NOMO-1 treated with DMSO at 0.1 percent for 48 hours (cell line): ENCODE data around the gene C1orf198.
A peak's percentile ranks its signal among the peaks of the same experiment; 100 is the strongest.

Experiments used
- DNase-seq: peaks from one replicate; lab custom pipeline; 2025; ENCODE audit not compliant: unreplicated experiment; lab: John Stamatoyannopoulos, UW

The C1orf198 gene

DNA sequence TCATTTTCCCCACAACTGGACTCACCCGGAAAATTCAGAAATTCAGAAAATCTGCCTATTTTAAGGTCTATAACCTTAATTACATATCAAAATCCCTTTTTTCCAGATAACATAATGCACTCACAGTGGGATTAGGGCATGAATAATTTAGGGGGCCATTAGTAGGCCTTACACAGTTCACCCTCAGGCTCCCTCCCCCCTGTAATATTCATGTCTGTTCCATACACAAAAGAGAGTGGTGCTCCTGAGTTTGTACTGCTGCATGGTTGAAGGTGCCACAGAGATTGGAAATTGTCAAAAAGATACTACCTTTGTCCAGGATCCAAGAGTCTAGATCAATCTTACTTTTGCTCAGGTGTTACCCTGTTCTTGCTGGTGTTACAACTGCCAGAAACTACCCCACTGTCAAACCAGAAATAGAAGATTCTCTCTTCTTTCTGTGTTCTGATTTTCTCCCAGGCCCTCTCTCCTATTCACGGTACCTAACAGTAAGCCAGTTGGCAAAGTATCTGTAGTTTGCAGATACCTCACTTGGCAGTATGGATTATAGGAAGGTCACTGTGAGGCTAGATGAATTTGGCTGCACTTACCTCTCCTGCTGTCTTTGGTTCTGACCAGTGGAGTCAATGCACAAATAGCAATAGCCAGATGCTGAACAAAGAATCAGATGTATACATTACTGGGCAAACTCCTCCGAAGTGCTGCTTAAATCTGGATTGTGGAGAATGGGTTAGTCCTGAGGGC lies 53.2 kb downstream of the C1orf198 start:
- no peak for DNase-seq

DNA sequence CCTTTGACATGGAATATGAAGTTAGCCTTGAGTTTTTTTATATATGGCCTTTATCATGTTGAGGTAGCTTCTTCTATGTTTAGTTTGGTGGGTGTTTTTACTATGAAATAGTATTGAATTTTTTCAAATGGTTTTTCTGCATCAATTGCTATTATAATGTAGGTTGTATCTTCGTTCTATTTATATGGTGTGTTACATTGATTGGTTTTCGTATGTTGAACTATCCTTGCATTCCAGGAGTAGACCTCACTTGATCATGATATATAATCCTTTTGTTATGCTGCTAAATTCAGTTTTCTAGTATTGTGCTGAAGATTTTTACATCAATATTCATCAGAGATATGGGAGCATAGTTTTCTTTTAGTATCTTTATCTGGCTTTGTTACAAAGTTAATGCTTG lies 55.8 kb downstream of the C1orf198 start:
- DNase-seq, result no peak

DNA sequence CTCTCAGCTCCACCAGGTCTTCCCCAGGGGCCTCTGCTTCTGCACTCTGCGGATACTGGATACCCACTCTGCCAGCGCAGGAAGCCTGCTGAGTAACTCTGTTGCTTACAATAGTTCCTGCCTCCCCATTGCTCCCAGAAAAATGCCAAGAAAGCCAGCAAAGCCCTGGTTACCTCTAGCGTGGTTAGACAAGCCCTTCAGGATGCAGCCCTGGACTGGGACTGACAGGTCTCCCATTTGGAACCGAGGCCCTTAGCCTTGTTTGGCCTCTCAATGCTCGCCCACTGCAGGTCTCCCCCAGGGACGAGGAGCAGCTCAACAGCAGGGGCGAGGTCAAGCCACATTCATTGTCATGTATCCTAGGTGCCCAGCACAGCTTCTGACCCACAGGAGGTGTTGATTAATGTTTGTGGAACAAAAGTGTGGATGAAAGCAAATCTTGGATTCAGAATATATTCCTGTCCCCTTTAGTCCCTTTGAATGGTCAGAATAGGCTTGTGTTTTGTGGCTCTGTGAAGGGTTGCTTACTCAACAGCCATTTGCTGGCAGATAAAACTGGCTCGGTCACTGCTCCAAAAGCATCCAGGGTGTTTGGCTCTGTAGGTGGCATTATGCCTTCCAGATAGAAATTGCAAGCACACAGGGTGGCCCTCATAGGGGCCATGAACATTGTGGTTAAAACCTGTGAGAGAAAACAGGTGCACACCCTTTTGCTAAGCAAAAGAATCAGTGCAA lies 58.9 kb downstream of the C1orf198 start:
- no peak for DNase-seq

DNA sequence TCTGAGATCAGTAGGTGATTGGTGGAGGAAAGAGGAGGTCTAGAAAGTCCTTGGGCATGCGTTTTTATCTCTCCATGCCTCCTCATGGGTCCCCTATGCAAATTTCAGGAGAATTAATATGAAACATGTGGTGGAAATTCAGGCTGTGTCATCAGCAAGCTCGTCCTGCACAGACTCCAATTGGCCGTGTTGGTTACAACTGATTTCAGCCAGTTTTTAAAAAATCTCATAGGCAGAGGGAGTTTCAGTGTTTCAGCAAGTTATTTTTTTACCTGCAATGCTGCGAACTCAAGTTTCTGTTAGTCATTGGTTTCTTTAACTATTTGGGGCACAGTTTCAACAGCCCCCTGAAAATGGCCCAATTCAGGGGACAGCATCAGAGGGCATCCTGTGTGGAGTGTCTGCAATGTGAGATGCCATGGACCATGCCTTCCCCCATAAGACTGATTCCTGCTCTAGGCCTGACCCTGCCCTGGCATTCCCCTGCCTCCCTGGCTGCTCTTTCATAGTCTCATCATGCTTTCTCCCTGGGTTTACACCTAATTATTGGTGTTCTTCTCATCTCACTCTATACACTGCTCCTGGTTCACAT lies 59.9 kb downstream of the C1orf198 start:
- DNase-seq, result no peak

DNA sequence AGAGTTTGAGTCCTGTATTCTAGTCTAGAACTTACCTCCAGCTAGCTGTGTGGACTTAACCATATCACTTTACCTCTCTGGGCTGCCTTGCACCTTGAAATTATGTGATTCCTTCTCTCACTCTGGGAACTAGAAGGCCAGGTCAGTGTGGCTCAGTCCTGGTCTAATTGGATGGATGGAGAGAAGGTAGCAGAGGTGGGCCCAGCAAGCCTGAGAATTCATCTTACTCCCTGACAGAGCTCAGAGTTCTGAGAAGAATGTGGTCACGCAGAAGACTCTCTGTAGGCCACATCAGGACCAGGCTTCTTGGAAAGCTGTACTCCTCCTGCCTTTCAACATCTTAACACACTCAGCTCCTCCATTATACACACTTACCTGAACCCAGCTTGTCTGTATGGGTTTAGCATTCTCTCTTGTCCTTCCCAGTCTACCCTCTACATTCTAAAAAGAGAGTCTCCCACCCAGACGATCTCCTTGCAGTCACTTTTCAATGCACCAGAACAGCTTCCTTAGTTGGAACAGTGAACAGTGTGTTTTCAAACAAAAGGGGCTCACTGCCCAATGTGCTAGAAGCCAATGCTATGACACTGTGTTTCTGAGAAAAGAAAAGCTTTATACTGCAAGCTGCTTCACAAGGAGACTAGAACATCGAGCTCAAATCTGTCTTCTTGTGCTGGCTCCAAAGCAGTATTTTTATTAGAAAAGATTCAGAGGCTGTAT lies 60.6 kb downstream of the C1orf198 start:
- DNase-seq, result no peak

DNA sequence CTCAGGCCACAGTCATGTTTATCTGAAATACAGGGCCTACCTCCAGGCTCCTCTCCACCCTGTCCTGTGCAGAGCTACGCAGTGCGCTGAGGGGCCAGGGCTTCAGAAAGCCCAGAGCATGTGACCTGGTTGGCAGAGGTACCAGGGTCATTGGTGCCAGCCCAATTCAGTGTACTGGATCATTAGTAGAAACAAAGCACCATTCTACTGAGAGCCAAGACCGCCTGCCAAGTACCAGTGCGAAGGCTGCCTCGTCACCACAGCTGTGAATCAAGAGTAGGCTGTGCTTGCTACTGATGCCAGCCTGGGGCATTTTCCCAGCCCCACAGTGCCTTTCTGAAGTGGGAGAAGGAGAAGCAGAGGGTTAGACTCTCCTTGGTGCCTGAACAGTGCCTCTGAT lies 61.3 kb downstream of the C1orf198 start:
- DNase-seq, result no peak

DNA sequence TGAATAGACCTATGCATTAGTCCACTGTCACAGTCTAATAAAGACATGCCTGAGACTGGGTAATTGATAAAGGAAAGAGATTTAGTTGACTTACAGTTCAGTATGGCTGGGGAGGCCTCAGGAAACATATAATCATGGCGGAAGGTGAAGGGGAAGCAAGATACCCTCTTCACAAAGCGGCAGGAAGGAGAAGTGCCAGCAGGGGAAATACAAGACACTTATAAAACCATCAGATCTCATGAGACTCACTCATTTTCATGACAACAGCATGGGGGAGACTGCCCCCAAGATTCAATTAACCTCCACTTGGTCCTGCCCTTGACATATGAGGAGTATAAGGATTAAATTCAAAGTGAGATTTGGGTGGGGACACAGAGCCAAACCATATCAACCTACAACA lies 61.8 kb downstream of the C1orf198 start:
- DNase-seq, result no peak

DNA sequence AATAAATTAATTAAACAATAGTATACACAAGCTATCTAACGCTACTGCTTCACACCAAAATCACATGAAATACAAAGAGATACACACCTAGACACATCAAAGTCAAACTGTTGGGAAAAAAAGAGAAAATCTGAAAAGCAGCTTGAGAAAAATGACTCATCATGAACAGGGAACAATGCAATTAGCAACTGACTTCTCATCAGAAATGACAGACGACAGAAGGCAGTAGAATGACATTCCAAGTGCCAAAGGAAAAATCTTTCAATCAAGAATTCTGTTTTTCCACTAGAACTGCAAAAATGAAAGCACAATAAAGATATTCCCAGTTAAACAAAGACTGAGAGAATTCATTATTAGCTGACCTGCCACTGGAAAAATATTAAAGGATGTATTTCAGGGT lies 63.9 kb downstream of the C1orf198 start:
- no peak for DNase-seq

DNA sequence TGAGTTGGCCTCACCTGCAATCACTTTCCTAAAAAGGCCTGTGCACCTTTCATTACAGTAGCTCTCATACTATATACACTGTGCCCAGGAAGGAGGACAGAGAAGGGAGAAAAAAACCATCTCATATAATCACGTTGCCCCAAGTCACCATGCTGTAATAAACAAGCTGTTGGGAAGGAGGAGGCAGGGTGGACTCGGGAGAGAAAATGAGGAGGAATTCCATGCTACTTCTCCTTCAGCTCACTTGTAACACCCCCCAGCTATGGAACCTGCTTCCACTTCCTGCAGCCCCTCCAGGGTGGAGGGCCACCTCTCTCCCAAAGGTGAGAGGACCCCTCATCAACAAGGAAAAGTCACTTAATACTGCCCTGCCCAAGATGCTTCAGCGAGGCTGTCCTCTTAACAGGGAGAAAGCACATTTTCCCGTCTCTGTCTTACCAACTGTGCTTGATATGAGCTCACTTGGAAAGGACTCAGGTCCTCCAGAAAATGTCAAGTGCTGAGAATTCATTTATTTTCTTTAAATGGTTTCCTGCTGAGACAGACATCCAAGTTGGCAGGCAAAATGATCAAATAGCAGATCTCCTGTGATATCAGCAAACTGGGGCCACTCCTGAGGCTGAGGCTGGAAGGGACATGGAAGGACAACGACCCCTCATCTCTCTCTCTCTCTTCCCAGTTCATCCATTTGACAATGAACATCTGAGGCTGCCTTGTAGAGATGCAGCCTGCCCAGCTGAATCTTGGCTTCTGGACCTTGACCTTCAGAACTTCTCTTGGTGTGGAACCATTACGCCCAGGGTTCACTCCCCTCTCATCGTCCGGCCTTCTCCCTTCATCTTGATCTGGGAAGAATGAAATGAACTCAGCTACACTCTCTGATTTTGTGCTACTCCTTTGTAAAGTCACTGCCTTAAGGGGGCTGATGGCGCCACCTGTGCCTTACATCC lies 67.2 kb downstream of the C1orf198 start:
- DNase-seq, result no peak

DNA sequence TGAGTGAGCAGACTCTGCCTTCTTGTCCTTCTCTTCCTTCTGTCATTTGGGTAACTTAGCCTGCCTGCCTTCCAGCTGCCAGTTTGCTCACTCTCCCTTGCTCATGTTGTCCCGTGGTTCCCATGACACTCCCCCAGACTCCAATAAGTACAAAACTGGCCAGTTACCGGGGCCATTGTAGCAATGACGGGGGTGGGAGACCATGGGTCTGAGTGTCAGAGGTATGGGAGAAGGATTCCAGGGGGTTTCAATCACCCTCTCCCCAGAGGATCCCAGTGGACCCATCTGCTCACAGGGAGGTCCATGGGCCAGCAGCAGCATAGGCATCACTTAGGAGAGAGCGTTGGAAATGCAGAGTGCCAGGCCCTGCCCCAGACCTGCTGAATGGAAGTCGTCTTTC lies 69.8 kb downstream of the C1orf198 start:
- DNase-seq, result no peak

DNA sequence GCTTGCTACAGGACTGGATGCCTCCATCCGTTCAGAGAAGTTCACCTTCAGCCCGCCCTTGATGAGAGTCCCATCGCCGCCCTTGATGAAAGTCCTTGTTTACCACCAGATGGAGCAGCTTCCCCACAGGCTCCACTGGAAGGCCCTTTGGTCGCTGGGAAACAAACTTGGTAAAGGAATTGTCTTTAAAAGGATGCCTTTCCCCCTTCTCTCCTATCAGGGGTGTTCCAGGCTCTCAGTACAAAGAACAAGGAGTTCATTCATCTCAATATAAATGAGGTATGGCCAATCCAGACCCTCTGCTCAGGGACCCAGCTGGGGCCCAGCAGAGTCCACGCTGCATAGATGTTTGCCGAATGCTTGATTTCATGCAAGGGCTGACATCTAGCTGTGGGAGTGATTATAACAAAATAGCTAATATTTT lies 70.4 kb downstream of the C1orf198 start:
- peak; percentile 17 for DNase-seq

DNA sequence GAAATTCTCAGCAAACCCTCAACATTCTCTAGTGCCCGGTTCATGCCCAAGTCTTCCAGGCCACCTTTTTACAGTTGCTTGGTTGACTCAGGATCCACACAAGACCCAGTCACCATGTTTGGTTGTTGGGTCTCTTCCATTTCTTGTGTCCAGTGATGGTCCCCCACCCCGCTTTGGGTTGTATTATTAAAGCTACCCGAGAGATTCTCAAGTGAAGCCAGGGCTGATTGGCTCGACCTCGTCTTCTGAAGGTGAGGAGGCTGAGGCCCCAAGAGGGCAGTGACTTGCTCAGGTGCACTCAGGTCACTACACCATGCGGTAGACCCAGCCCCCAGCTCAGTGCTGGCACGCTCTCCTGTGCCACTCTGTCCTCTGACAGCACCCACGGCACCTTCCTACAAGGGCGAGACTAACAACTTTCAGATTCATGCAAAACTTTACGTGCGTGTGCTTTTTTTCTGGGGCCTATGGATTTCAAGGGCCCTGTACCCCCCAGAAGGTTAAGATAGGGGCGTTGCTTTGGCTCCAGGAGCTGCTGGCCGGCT lies 70.9 kb downstream of the C1orf198 start:
- DNase-seq, result no peak

DNA sequence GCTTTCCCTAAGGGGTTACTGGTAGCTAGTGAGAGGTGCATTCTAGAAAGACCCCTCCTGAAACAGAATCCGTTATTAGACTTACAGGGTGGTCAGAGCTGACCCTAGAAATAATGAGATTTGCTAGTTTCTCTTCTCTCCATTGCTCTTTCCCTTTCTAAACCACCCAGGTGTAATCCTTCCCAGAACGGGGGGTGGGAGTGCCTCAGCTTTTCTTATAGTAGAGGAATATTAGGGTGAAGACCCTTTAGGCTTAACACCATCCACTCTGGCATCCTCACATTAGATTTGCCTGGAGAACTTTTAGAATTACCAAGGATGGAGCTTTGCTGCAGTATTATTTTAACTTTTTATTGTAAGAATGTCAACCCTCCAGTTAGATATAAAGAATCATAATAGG lies 71.7 kb downstream of the C1orf198 start:
- DNase-seq, result no peak

DNA sequence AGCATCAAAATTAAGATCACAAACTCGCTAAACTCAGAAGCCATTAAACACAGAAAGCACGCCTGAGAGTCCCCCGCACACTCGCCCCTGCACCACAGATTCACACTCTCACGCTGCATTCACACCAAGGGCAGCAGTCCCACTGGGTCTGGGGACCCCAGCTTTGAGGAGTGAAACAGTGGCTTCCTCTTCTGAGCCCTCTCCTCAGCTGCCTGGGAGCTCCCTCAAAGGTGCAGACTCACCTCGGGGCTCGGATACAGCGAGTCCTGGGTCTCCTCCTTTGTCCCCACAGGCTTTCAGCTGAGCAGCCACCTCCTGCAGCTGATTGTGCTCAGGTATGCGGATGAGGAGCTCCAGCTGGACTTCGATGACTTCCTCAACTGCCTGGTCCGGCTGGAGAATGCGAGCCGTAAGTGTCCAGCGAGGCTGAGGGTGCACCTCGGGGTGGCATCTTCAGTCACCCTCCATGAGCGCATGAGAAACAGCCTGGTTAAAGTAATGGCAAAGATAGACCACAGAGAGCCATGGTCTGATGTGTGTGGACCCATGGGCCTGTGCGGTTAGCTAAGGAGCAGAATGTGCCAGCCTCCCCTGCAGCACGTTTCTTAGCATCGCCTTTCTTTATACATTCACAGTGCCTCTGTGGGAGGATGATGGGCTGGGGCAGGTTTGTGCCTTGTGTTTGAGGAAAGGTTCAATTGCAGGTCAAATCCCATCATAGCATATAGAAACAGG lies 73.3 kb downstream of the C1orf198 start:
- DNase-seq, result no peak

DNA sequence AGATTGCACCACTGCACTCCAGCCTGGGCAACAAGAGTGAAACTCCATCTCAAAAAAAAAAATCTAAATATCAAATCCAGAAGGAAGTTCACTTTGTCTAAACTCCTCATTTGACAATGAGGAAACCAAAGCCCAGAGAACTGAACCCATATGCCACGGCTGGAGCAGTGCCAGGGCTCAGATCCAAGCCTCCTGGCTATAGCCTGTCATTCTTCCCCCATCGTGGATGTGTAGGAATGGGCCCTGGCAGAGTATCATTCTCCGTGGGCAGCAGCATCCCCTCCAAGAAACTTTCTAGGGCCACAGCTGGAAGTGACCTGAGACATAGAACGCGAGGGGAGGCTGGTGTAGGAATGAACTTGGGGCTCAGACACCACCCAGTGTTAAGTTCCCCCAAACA lies 73.9 kb downstream of the C1orf198 start:
- no peak for DNase-seq

DNA sequence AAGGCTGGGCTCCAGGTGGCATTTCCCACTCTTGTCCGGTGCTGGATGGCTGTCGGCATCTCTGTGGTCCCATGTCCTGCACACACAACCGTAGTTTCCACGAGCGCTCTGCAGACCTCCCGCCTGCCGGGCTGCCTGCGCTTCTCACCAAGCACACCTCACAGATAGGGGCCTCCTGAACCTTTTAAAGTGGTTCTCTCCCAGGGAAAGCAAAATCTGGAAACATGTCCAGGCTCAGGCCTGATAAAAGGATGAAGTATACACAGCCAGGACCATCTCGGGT lies 74.9 kb downstream of the C1orf198 start:
- no peak for DNase-seq

DNA sequence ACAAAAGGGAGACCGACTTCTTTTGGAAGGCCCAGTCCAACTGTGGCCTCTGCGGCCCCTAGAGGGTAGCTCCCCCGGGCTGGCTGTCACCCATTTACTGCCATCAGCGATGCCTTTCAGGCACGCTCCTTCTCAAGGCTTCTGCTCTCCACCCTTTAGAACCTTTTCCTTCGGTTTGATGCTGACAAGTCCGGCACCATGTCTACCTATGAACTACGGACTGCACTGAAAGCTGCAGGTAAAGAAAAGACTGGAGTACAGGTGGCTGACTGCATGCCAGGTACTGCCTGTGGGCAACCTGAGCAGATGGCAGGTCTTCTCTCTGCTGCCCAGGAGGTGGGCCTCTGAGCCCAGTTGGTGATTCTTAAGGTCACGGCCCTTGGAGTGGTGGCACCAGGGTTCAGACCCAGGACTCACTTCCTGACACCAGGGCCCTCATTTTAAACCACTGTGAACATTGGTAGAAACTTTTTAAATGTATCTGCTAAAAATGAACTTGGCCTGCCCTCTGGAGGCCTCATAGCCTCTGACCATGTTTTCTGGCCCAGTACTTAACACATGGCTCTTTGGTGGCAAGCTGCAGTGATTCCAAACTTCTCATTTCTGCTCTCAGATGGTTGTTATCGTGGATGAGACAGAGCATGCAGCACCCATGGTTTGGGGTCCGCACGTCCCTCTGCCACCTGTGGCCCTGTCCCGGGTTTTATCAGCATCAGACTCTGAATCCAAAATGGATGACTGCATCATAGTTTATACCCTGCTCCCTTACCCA lies 75.4 kb downstream of the C1orf198 start:
- DNase-seq, result no peak

DNA sequence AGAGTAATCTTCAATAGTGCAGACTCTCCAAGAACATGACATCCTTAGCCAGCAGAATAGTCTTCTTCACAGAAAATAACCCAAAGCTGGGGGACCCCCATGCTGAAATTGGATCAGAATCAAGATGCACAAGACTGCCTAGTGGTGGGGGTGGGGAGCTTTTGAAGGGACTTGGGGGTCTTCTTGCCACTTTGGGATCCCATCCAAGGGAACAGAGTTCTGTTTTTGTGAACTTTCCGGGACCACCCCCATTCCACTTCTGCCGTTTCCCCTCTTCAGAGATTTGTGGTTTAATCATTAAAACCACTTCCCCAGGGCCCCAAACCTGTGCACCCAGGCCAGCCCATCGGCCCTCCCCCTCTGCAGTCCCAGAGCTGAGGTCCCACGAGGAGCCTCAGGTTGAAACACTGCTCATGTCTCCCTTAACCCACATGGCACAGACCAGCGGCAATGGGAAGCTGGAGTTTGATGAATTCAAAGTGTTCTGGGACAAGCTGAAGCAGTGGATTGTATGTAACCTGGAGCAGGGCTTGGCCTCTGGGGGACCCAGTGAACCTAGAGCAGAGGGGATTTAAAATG lies 76.2 kb downstream of the C1orf198 start:
- no peak for DNase-seq

DNA sequence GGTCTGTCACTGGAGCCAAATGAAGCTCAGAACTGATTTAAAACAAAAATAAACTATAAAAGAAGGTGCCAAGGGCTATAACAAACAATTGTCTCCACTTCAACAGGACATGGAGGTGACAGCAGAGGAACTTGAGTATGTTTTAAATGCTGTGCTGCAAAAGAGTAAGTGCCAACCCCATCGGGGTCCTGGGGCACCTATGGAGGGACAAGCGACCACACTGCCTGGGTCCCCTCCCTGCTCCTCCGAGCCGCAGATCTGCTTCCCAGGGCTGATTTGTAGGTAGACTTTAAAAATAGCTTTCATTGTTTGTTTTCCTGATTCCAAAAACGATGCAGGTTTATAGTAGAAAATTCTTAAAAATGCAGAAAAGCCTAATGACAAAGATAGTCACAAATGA lies 78.3 kb downstream of the C1orf198 start:
- DNase-seq, result no peak
